Measurements from ENCODE around the gene ITFG1. TPM values are rescaled to one million over a fixed set of nuclear protein-coding genes. Genes with fewer than 3 reads are reported as not detected.

The ITFG1 gene
- total and polyA plus RNA-seq, 2 of the 8 experiments (the other 6 are each of a cell fraction or from before 2014, with no cell fraction given) = 13.8 to 22.2 TPM

DNA sequence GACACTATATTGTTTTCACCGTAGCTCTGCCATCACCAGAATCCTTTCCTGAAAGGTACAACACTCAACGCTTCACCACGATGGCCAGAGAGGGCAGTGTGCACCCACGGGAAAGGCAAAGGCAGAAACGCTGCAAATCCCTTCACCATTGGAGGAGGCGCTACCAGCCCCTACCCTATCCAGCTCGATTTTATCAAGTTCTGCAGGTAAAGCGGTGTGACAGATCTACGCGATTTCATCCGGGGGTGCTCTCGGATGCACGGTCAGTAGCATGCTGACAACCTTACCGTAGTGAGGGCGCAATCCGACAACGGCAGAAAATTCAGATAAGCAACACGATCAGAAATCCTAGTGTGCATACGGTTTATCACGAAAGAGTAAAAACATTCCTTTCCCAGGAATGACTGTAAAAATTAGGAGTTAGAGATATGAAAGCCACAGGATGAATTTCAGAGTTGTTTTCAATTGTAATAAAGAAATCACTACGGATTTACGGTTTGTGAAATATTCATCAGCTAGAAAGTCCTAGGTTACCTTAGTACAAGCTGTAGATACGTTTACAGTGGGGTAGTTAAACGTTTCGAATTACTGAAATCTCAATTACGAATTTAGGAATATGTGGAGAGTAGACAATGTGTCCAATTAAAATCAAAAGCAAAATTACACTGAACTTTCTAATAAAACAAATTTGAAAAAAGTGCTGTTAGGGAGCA is 318.9 kb downstream of the ITFG1 start (continued):
- TF ChIP-seq MAX (IDR thresholded peaks at IDR 0.05) (peak; percentile 38; the same call in 1 of the 2 replicates), CHD2 (IDR thresholded peaks at IDR 0.05; ENCODE audit: low read length) (no peak)

Data from H1 (cell line).